HG03354 (cell line): ENCODE data around the gene BDH1.
"Not testable (repeated sequence)": the region's sequence is repeated elsewhere in the genome, so short reads cannot be mapped to it uniquely, and the experiment has no call there.

Experiments used
- ATAC-seq: cut with Tn5 transposase; IDR thresholded peaks from one replicate; pipeline ENCODE4 v1.9.1; 2021; ENCODE audit warnings: mild to moderate bottlenecking; ENCODE audit not compliant: unreplicated experiment, poor library complexity, severe bottlenecking

BDH1 gene, protein sequence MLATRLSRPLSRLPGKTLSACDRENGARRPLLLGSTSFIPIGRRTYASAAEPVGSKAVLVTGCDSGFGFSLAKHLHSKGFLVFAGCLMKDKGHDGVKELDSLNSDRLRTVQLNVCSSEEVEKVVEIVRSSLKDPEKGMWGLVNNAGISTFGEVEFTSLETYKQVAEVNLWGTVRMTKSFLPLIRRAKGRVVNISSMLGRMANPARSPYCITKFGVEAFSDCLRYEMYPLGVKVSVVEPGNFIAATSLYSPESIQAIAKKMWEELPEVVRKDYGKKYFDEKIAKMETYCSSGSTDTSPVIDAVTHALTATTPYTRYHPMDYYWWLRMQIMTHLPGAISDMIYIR

DNA sequence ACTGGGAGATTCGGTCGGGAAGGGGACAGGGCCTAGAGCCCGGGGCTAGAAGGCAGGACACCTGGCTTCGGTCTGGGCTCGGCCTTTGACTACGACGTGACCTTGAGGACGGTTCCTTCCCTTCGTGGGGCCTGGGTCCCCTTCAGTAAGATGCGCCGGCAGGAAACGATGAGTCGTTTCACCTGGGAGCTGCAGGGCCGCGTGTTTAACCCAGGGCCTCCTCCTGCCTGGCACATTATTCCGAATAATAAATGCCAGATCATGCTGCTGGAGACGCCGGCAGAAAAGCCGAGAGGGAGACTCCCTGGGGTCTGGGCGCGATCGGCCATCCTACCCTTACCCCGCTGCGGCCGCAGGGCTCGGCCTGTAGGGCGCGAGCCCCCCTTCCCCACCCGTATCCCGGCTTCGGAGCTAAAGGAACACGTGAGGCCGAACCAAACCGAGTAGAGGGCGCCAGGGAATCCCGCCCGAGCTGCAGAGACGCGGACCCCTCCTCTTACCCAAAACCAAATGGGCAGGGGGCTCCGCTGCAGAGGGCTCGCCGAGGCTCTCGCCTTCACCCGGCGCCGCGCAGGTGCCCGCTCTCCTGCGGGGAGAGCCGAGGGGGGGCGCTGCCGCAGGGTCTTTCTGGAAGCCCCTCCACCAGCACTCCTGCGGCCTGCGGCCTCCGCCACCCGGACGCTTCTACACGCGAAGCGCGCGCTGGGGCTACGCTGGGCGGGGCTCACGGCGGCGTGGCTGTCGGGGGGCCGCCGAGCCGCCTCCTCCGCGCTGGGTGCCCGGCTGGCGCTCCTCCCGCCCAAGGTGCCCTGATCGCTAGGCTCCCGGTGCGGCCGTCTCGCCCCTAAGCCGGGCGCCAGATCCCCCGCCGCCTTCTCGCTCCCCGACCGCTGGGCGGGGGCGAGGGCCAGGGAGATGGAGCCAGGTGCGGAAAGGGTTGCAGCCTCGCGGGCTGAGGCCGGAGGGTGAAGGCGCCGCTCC, at the start of gene BDH1:
TSS of gene BDH1 (minus strand) at position 688 of the 981 bp plus-strand sequence. CDS start 9,525 bp downstream, outside the sequence.
- ATAC-seq = peak; percentile 36

DNA sequence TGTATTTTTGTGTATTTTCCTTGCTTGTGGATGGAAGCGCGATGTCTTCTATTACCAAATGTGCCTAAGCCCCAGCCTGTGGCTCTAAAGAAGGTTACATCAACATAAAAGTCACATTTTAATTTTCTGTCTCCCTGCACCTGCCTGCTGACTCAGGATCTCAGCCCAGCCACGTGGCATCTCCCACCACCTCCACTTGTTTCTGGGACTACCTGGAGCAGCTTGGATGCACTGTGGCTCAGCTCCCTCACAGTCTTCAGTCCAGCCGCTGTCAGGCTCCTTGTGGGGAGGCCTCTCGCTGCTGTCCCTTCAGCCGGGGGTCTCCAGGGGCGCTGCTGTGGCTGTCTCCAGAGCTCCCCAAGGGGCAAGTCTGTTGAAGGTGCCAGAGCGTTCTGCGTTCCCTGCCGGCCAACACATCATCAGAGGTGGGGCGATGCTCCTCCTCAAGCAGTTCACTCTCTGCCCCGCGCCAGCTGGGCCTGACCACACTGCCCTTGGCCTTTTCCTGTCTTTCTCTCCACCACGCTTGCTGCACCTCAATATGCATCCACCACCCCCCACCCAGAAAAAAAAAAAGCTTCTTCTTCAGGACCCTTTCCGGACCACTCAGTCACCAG, 47.7 kb upstream of the BDH1 start:
- no peak for ATAC-seq

DNA sequence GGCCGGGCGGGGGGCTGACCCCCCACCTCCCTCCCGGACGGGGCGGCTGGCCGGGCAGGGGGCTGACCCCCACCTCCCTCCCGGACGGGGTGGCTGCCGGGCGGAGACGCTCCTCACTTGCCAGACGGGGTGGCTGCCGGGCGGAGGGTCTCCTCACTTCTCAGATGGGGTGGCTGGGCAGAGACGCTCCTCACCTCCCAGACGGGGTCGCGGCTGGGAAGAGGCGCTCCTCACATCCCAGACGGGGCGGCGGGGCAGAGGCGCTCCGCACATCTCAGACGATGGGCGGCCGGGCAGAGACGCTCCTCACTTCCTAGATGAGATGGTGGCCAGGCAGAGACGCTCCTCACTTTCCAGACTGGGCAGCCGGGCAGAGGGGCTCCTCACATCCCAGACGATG, 46.6 kb upstream of the BDH1 start:
- ATAC-seq = not testable (repeated sequence)

DNA sequence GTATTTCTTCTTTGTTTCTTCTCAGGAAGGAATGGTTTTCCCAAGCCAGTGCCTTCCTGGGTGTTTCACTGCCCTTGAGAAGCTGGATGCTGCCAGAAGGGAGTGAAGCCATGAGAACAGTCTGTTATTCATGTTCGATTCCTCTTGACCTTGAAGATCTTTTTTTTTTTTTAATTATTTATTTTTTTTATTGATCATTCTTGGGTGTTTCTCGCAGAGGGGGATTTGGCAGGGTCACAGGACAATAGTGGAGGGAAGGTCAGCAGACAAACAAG, 45.7 kb upstream of the BDH1 start:
- ATAC-seq = not testable (repeated sequence)

DNA sequence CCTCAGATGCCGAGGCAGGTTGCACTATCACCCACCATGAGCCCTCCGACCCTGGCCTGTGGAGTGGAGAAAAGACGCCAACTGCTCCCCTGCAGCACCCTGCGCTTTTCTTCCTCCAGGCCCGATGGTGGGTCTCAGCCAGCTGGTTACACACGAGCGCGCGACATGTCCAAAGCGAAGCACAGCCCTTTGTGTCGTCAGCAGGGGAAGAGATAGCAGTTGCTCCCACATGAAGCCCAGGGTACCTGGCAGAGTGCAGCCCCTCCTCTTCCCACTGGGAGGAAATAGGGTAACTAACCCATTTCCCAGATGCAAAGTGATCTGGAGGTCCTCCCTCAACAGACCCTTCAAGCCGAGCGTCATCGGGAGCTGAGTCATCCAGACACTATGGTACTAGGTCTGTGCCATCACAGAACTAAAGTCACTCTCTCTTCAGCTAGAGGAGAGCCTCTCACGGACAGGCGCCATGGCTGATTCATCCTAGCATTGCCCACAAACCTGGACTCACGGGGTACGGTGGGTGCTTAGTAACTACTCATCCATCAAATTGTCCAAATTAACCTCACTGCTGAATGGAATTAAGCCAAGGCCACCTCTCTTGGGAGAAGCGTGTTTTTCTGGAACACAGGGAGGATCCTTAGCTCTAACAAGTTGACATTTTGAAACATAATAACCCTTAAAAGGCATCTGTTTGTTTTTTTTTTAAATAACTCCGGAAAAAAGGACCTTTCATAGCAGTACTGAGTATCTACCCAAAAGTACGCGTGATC, 45.2 kb upstream of the BDH1 start:
- no peak for ATAC-seq

DNA sequence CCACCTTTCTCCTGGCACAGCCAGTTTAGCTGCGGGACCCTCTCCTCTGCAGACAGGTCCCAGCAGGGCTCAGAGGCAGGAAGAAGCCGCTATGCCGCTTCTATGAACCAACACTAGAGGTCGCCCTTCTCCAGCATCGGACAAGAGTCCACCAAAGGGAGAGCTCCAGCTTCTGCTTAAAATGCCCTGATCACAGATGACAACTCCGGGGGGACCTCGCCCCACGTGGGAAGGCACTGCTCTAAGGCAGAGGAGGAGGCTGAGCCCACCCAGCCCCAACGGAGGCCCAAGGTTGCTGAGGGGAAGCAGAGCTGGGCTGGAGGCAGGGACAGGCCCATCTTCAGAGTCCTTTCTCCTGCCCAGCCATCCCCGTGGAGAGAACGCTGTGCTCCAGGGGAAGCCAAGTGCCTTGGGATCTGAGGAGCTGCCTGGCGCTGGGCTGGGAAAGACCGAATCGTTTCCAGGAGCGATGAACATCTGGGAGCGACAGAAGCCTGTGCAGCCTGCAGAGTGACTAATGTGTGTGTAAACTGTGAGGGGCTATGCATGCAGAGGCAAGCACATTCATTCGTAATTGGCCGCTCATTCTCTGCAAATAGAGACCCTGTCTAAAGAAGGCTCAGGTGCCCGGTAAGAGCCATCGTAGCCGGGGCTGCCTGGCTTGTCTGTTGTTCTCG, 43.5 kb upstream of the BDH1 start:
- peak; percentile 88 for ATAC-seq

DNA sequence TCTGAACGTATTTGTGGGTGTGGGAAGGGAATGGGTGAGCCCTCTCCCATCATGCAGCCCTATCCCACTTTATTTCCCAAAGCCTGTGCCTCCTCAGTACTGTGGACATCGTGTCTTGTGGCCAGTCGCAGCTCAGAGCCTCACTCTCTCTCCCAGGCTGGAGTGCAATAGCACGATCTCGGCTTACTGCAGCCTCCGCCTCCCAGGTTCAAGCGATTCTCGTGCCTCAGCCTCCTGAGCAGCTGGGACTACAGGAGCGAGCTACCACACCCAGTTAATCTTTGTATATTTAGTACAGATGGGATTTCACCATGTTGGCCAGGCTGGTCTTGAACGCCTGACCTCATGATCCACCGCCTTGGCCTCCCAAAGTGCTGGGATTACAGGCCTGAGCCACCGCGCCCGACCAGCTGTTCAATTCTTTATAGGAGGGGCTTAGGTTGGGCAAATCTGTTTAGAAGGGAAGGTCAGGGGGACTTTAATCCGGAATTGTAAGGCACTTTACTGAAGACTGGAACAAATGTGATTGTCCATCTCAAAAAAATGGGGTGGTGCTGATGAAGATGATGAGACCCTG, 42.7 kb upstream of the BDH1 start:
- ATAC-seq = no peak

DNA sequence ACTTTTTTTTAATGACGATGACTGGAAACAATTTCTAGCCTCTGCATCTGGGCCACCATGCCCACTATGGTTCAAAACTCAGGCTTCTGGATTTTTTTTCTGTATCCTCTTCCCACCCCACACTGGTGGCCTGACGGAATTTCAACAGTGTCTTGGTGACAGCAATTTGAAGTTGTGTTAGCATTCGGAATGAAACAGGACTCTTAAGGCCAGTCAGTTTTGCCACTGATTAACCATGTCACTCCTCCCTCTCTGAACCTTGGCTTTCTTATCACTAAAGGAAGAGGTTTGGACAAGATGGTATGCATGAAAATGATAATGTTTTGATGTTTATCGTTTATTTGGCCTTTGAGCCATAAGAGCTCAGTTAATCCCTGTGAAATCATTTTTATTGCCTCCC, 41.6 kb upstream of the BDH1 start:
- no peak for ATAC-seq

DNA sequence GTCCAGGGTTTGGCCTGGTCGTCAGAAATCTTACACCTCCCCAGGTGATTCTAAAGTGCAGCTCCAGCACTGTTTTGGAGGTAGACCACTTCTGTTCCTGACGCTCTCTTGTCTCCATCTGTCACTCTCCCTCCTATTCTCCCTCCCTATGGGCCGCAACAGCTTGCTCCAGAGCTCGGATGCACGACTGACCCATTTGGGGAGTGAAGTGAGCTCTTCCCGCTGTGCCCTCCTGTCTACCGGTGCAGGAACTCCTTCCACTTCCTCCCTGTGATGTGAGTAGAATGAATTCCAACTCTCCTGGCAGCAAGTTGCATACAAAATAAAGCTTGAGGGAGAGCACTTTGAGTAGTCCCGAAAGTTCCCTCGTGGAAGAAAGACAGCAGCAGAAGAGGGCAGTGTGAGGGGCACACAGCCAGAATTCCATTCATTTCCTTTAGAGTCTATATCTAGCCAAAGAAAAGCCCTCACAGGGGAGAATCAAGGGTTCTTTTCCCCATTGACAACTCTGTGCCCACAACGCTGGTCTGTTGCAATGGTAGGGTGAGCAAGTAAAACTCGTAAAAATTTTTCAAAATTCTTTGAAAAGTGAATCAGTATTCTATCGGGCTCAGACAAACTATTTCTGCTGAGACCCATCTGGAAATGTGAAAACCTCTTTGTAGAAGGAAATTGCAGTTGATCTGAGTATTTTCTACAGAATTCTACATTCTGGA, 39.9 kb upstream of the BDH1 start:
- ATAC-seq = no peak

DNA sequence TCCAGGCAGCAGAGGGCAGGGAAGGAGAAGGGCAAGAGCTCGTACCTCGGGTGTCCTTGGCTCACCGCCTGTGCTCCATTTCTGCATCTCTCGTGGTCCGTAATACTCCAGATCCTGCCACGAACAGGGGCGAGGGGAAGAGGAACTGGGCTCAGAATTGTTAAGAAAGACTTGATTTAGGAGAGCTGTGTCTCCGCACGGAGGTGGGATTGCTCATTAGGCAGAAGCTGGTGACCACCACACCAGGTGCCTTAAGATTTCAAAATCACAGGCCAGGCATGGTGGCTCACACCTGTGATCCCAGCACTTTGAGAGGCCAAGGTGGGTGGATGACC, 37.2 kb upstream of the BDH1 start:
- no peak for ATAC-seq

DNA sequence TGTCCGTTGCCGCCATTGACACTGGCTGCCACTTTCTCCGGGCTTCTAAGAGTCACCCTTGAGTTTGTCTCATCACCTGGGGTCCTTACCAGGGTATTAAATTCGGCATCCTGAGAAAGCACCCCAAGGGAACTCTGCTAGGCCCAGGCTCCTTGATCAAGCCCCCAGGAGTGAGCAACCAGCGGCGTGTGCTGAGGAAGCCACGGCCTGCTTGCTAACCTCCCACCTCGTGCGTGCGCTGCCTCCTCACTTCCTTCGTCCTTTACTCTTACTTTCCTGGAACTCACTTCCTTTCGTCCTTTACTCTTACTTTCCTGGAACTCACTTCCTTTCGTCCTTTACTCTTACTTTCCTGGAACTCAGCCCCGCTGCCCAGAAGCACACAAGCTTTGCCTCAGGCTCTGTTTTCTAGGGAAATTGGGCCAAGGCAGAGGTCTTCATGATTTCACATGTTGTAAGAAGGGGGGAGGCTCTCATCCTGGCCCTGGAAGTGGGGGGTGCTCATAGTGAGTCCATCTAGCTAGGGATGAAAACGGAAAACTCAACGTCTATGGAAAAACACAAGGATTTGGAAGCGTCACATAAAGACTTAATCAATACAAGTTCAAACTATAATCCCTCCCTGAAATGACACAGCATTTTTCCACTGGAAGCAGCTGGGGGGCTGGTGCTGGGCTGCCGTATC, 36.7 kb upstream of the BDH1 start:
- no peak for ATAC-seq

DNA sequence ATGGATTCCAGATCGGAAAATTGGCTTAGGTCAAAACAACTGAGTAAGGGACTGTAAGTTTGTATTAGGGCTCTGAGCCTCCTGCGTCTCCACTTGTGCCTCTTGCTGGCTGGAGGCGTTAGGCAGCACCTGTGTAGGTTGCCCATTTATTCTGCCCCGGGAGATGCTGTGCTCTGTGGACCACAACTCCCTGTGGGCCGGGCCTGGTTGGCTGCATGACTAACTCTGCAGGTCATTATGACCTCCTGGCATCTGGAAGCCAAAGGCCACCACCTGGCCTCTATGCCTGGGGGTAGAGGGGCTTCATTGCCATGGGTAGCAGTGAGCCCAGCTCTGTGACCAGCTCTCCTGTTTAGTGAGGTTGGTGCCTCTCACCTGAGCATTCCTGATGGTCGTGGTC, 36.0 kb upstream of the BDH1 start:
- ATAC-seq = no peak

DNA sequence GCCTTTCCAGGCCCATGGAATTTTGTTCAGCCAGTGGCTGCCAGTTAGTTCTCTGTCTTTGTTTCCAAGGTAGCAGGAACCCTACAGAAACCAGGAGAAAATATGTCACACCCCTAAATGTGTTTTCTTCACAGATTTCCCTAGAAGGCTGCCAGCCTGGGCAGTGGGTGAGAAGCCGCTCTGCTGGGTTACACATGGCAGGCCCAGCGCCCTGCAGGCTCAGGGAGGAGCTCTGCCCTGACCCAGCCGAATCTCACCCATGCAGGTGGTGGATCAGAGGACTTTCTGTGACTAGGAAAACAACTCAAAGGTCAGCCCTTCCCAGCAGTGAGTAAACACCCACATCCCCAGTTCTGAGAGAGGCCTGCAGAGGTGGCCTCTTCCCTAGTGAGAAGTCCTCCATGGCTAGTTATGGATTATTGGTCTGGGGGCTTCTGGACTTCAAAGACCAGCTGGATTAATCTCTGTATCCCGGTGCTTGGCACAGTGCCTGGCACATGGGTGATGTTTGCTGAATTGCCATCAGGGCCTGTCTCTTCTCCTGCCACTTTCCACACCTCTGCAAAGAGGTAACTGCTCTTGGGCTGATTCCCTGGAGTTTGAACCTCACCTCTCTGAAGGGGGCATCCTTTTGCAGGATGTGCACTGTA, 34.7 kb upstream of the BDH1 start:
- no peak for ATAC-seq

DNA sequence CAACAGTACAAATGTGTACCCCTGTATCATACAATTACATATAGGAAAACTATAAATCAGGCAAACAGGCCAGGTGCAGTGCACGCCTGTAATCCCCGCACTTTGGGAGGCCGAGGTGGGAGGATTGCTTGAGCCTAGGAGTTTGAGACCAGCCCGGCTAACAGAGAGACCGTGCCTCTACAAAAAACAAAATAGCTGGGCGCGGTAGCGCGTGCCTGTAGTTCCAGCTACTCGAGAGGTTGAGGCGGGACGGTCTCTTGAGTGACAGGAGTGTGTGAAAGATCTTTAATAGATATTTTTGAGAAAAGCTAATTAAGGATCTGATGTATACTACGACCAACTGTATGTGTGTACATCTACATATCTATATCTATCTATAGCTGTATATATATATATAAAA, 33.8 kb upstream of the BDH1 start:
- ATAC-seq = no peak

DNA sequence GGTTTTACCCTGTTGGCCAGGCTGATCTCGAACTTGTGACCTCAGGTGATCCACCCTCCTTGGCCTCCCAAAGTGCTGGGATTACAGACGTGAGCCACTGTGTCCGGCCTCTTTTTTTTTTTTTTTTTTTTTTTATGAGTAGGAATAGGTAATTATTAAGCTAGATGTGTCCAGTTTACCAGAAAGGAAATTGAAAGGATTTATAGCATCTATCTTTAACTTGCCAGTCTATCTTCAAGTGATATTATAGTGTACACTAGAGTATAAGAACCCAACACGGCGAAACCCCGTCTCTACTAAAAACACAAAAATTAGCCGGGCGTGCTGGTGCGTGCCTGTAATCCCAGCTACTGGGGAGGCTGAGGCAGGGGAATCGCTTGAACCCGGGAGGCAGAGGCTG, 31.0 kb upstream of the BDH1 start:
- ATAC-seq = not testable (repeated sequence)

DNA sequence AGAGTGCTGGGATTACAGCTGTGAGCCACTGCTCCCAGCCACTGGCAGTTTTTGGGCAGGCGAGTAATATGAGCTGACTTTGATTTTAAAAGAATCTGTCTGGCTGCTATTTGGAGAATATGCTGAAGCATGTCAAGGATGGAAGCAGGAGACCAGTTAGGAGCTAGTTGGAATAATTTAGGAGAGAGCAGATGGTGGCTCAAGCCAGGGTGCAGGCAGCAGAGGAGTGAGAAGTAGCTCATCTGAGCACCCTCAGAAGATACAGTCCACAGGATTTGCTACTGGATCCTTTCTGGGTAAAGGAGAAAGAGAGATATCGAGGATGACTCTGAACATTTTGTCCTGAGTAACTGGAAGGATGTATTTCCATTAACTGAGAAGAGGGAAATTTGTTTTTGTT, 30.4 kb upstream of the BDH1 start:
- ATAC-seq = no peak

DNA sequence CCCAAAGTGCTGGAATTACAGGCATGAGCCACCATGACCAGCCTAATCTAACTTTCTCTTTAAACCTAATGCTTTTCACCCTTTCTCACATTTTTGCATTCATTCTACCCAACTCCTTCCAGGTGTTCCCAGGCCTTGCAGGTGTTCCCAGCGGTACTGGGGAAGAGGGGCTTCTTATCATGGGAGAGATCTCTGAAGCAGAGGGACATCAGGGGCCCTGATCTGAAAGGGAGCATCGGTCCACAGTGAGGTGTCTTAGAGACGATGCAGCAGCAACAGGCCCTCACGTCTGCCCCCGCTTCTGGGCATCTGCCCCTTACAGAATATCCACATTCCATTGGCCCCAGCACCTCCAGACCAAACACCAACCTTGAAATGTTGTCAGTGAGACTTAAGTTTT, 29.0 kb upstream of the BDH1 start:
- ATAC-seq = no peak

DNA sequence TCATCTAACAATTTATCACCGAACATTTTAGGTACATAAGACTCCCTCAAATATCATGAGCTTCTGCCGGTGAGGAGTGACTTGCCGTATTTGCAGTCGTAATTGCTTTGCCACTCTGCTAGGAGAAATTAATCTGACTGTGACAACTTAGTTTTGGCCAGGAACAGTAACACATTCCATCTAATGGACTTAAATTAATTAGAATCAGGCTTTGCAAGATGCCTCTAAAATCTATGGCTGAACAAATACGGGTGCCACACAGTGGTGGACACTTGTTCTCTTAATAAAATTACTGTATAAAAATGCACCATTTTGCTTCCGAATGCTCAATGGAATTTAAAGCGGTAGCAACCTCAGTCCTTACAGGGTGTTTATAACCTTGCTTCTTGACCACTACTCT, 27.6 kb upstream of the BDH1 start:
- no peak for ATAC-seq
